ENCODE results near the gene FMO1.

- TF ChIP-seq EP300 (IDR thresholded peaks at IDR 0.05) = no peak
- TF ChIP-seq POLR2A (IDR thresholded peaks at IDR 0.05) = no peak
Observed at GRCh38 chr1:171206204-171206977, 41.9 kb upstream of the FMO1 start.
